Hematopoietic multipotent progenitor cell treated with erythropoietin and hydrocortisone succinate and interleukin-3 and kit ligand, for 4 days (in vitro differentiated cells): ENCODE results near the gene QPCT.
"Not testable (repeated sequence)": the region's sequence is repeated elsewhere in the genome, so short reads cannot be mapped to it uniquely, and the experiment has no call there.

Experiments
- DNase-seq: peaks from one replicate; pipeline ENCODE4 v3.0.0-alpha.2; 2015

The QPCT gene

DNA sequence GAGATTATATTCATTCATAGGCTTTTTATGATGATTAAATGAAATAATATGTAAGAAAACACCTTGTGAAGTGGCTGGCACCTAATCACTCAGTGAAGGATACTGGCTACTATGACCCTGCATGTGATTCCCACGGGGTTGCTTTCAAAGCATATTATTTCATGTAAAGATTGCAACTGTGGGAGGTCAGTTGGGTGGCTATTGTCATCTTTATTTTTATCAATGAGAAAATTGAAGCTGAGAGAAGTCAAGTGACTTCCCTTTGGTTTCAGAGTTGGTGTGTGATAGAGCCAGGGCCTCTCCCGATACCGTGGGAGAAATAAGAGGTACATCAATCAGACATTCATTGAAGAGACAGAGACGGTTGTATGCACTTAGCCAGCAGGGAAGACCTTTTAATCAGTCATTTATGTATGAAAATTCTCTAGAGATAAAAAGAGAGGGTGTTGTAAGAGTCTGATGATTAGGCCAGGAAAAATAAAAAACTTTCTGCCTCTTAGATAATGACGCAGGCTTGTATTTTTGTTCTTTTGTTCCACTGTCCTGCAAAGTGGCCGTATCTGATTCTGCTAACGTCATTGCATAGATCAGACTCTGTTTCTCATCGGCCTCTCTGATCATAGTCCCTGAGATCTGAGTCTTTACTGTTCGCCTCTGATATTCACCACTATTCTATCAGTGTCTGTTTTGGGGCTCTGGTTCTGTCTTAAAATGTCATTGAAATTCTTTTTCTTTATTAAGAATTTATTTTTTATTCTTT, 50.5 kb downstream of the QPCT start:
- no peak for DNase-seq

DNA sequence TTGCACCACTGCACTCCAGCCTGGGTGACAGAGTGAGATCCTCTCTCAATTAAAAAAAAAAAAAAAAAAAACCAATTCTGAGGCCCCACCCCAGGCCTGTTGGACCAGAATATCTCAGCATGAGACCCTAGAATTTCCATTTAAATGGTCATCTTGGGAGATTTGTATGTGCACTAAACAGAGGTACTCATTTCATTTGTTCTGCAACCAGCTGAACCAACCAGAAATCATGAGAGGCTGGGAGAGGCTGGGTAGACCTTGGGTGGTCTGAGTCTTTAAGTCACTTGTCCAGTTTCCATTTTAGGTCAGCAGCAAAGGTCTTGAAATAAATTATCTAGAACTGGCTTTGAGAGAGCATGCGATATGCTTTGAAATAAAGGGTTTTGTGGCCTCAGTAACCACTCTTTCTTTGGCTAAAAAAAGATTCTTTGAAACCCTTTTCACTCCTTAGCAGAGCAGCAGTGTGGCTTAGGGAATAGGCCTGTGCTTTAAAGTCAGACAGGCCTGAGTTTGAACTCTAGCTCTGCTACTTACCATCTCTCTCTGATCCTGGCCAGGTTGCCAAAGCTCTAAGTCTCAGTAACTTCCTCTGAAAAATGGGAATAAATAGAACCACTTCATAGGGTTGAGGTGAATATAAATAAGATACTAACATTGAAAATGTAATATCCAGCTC, 52.6 kb downstream of the QPCT start:
- no peak for DNase-seq

DNA sequence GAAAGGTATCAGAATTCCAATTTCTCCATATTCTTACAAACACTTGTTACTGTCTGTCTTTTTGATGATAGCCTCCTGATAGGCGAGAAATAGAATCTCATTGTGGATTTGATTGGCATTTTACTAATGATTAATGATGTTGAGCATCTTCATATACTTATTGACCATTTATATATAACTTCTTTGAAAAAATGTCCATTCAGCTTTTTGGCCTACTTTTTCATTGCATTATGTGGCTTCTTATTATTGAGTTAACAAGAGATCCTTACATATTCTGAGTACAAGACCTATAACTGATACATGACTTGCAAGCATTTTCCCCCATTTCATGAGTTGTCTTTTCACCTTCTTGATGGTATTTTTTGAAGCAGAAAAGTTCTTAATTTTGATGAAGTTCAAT, 54.6 kb downstream of the QPCT start:
- DNase-seq, result no peak

DNA sequence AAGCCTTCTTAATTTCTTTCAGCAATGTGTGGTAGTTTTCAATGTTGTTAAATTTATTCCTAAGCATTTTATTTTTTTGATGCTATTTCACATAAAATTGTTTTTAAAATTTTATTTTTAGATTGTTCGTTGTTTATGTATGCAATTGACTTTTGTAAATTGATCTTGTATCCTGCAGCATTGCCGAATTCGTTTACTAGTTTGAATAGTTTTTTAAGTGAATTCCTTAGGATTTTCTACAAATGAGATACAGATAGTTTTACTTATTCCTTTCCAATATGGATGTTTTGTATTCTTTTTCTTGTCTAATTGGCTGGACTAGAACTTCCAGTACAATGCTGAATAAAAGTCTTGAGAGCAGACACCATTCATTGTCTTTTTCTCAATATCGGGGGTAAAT, 55.6 kb downstream of the QPCT start:
- DNase-seq, result no peak

DNA sequence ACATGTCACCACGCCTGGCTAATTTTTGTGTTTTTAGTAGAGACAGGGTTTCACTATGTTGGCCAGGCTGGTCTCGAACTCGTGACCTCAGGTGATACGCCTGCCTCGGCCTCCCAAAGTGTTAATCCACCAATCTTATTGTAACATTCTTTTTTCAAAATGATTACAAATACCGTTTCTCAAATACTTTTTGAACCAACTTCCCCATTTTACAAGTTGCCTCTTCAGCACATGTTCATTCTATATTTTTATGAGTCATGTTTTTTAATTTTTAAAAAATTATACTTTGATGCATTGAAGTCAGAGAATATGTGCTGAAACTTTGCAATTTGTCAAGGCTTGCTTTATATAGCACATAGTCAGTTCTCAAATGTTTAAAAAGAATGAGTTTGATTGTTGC, 58.2 kb downstream of the QPCT start:
- DNase-seq, result peak; percentile 46

DNA sequence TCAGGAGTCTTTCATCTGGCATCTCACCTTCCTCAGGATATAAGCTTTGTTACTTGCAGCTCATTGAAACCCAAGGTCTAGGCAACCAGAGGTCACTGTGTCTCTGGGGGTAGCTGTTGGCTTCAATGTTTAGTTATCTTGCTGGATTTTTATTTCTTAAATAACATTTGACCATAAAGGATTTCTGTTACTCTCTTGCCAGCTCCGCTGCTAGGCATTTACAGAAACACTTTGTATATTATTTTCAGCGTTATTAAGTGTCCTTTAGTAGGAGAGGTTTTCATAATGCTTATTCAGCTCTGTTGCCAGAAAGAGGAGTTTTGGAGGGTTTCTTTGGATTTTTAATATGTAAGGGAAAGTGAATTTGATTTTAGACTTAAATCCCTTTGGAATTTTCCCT, 61.4 kb downstream of the QPCT start:
- DNase-seq, result no peak

DNA sequence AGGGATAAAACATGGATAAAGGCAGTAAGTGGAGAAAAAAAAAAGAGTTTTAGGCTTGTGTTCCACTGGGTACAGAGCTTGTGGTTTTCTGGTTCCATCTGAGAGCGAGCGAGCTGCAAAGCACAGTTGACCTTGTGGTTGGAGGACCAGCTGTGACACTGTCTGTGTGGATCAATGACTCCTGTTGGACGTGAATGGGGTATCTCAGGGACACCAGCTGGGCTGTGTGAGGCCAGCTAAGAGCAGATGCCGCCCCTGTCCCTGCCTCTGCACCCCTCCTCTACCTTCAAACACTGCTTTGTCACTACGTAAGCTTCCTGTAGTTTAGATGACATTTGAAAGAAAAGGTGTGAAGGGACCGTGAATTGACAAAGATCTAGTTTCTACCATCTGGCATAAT, 67.8 kb downstream of the QPCT start:
- peak; percentile 40 for DNase-seq

DNA sequence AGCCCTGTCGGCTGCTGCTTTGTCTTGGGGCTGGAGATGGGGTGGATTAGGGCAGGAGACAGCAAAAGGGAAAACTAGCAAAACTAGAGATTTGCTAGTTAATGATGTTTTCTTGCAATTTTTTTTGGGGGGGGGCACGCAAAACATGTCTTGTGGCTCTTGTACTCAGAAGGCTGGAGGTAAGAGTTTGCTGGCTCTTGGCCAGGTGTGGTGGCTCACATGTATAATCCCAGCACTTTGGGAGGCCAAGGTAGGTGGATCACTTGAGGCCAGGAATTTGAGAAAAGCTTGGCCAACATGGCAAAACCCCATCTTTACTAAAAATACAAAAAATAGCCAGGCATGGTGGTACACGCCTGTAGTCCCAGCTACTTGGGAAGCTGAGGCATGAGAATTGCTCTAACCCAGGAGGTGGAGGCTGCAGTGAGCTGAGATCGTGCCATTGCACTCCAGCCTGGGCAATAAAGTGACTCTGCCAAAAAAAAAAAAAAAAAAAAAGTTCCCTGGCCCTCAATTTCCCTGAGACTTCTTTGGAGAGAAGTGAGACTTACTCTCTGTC, 69.6 kb downstream of the QPCT start:
- not testable (repeated sequence) for DNase-seq

DNA sequence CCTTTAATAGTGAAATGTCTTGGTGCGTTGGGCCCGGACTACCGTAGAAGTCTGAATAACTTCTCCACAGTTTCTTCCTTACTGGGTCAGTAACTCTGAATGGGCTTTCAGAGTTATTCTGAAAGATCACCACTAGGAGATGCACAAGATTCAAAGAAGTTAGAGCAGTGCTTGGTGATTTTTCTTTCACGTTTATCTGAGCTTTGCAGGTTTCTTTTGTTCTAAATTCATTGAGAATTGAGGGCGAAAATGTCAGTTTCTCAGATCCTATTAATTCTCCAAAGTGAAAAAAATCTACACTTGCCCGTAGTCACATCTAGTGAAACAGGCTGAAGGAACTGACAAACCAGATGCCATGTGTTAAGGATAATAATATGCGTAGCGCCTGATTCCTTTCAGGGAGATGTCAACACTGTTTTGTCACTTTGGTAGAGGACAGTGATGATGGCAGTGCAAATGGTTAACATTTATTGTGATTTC, 70.1 kb downstream of the QPCT start:
- peak; percentile 92 for DNase-seq

DNA sequence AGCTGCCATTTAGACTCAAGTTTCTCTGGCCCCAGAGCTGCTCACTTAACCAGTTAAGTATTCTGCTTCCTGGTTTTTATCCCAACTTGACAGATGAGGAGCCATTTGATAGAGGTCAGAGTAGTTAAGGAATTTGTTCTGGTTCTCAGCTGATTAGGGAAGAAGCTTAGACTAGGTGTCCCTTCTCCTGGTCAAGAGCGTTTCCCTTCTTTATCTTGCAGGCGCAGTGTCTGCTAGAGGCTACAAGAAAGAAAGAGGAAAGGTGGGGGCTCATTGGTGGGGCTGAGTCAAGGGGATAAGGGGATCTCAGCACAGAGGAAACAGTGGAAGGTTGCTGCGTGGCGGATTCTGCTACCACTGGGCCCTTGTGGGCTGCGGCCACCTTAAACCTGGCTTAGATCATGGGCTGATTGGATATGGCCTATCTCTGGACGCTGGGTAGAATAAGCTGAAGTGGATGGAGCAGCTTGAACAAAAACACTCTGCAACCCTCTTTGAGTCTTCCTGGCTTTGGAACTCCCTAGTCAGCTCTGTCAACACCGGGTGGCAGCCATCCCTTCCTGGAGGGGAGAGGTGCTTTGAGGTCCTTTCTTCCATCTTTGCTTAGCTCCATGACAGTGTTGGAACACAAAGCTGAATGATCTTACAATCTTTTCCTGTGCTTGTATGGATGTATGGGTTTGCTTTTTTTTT, 70.8 kb downstream of the QPCT start:
- peak; percentile 73 for DNase-seq

DNA sequence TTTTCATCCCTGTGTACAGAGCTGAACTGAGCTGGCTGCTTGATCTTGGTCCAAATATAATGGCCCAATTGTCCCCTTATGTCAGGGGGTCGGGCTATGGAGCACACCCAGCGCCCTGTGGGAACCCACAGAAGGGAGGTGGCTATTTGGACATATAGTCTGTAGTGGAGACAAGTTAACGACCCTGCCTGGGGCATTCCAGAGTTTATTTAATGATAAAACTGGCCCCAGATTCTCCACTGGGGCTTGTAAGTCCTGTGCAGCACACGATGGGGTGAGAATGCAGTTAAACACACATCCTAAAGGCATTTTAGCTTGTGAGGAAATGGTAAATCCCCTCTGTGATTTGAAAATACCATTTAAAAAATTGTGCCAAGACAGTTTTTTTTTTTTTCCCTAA, 72.9 kb downstream of the QPCT start:
- DNase-seq, result no peak

DNA sequence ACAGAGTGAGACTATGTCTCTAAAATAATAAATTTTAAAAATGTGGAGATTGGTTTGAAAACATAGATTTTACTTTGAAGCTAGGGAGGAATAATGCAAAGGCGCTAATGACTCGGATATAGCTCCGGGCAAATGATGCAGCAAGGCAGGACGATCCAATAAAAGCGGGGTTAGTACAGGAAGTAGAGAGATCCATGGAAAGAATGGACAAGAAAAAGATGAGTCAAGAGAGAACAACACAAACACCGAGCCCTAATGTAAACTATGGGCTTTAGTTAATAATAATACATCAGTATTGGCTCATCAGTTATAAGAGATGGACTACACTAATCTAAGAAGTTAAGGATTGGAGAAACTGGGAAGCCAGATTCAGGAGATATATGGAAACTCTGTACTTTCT, 74.5 kb downstream of the QPCT start:
- DNase-seq, result no peak

DNA sequence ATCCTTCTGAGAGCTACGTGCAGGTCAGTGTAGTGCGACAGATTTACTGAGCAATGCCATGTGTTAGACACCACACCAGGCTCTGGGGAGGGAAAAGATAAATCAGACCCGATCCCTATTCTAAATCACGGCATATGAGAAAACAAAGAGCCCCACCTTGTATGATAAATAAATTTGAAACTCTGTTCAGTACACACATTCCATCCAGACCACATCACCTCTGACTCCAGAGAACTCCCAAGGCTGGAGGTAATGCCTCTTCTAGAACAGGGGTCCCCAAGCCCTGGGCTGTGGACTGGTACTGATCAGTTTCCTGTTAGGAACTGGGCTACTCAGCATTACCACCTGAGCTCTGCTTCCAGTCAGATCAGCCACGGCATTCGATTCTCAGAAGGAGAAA, 77.3 kb downstream of the QPCT start:
- no peak for DNase-seq

DNA sequence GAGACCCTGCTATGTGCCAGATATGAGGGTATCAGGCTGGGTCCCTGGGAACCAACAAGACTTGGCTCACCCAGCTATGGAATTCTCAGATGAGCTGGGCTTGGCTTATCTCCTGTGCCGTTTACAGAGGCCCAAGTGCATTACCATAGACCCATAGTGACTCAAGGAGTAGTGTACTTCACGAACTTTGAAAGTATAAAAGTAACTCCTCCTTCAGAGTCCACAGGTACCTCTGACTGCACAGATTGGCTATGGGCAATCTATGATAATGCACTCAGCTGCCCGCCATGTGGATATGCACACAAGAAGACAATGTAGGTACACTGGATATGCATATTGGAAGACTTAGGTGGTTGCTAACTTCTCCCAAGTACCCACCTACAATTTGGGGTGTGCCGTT, 78.4 kb downstream of the QPCT start:
- DNase-seq, result no peak
